OCI-LY1 (cell line): Measurements from ENCODE around the gene MAST3.

Experiments used
- CTCF ChIP-seq: fragments of 200-600 bp; sonication (generic), shearing (Covaris generic); IDR thresholded peaks from 2 replicates; pipeline ENCODE4 v1.5.1; 2017; ENCODE audit warnings: mild to moderate bottlenecking, antibody characterized with exemption, low read length, moderate library complexity, mixed read lengths
- EZH2 ChIP-seq: fragments of 200-600 bp; sonication (generic), shearing (Covaris generic); IDR thresholded peaks from 2 replicates; pipeline ENCODE4 v1.8.0; 2017; ENCODE audit warnings: borderline replicate concordance, mixed run types, mild to moderate bottlenecking, antibody characterized with exemption, low read length, moderate library complexity, mixed read lengths

- no peak for TF ChIP-seq CTCF
- no peak for TF ChIP-seq EZH2
These were observed 86.0 kb downstream of the MAST3 start for GRCh38 chr19:18183529-18183928.
